ENCODE measurements around the gene STX8. TPM values are rescaled to one million over a fixed set of nuclear protein-coding genes. Genes with fewer than 3 reads are reported as not detected.
A peak's percentile ranks its signal among the peaks of the same experiment; 100 is the strongest.

Gene STX8
- total RNA-seq, 2 donors from 2014 or later = 41.6 to 57.2 TPM

DNA sequence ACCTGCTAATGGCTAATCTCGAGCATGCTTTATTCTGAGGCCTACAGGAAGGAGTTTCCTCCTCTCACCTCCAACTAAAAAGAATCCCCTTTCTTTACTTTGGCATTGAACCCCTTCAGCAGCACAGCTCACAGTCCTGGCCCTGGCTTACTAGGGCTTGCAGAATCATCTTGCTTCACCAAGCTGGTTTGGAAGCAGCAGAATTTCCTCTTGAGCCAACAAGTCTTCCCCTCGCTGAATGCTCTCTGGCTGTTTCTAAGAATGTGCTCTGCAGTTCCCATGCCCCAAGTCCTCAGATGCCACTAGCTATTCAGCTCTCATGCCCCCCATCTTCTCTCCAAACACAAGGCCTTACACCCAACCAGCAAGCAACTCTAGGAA is 283.1 kb downstream of the STX8 start:
- Histone ChIP-seq H3K4me1 (no peaks in the 10 kb centered on the region), H3K27me3 (no peaks in the 10 kb centered on the region), H3K4me3 (no peak overlapping the region), H3K9me3 (no peaks in the 10 kb centered on the region), H3K27ac (no peak overlapping the region), H3K9ac (ENCODE audit: low read depth in 2 of 2, low read length in 2 of 2) (no peak overlapping the region), H3K36me3 (no peaks in the 10 kb centered on the region)
- TF ChIP-seq, protein P1, sequence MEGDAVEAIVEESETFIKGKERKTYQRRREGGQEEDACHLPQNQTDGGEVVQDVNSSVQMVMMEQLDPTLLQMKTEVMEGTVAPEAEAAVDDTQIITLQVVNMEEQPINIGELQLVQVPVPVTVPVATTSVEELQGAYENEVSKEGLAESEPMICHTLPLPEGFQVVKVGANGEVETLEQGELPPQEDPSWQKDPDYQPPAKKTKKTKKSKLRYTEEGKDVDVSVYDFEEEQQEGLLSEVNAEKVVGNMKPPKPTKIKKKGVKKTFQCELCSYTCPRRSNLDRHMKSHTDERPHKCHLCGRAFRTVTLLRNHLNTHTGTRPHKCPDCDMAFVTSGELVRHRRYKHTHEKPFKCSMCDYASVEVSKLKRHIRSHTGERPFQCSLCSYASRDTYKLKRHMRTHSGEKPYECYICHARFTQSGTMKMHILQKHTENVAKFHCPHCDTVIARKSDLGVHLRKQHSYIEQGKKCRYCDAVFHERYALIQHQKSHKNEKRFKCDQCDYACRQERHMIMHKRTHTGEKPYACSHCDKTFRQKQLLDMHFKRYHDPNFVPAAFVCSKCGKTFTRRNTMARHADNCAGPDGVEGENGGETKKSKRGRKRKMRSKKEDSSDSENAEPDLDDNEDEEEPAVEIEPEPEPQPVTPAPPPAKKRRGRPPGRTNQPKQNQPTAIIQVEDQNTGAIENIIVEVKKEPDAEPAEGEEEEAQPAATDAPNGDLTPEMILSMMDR (IDR thresholded peaks at IDR 0.05) = no peak
- intact Hi-C loops (cut with DNase I) = loop anchor here (5.0 to 10.0 kb wide), 2 partner anchors 232 to 300 kb away; no protein-coding TSS in a partner anchor
- DNase-seq = no peak

DNA sequence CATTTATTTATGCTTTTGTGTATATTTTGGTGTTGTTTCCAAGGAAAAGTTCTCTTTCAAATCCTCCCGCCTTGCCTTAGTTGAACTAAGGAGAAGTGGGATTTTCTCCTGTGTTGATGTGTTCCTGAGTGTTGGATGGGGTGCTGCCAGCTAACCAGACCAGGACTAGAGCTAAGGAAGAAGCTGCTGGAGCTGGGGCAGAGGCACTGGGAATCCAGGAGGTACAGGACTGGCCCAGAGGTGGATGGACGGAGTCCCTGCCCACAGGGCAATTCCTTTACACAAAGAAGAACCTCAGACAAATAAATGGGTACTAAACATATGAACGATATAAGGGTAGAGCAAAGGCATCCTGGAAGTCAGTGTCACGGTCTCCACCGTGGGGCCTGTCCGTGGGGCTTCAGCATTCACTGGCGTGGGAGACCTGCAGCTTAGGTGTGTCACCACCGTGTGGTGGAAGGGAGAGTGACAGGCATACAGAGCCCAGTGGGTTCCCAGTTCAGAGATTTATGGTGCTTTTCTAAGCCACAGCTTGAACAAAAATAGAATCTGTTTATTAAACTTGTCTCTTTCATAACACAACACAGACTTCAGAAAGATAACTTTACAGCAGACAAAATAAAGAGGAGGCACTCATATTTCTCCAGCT is 283.6 kb downstream of the STX8 start:
- intact Hi-C loops (cut with DNase I) = loop anchor here (5.0 to 10.0 kb wide), 2 partner anchors 233 to 300 kb away; no protein-coding TSS in a partner anchor
- Histone ChIP-seq H3K36me3 (no peaks in the 10 kb centered on the region), H3K27me3 (no peaks in the 10 kb centered on the region), H3K9me3 (no peaks in the 10 kb centered on the region), H3K27ac (no peak overlapping the region), H3K4me1 (no peaks in the 10 kb centered on the region), H3K9ac (ENCODE audit: low read depth in 2 of 2, low read length in 2 of 2) (no peak overlapping the region), H3K4me3 (no peak overlapping the region)
- DNase-seq = peak; percentile 51
- TF ChIP-seq, protein P1 (IDR thresholded peaks at IDR 0.05) = peak; percentile 65

DNA sequence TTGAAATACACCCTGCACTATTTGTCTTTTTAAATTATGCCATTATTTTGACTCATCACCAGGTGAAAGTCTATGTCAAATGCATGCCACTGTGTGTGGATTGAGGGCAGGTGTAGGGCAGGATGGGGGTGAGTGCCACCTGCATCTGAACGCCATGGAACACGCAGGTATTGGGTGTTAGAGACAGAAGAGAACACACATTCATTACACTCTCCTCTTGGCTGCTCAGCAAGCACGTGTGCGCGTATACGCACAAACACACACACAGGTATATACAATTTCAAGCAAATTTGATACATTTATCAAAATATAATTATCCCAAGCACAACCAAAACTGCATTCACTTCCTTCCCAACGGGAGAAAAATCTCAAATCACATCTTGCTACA is 285.4 kb downstream of the STX8 start:
- intact Hi-C loops (cut with DNase I) = loop anchor here (5.0 to 10.0 kb wide), 2 partner anchors 235 to 298 kb away; no protein-coding TSS in a partner anchor
- DNase-seq = no peak
- Histone ChIP-seq H3K9me3 (no peaks in the 10 kb centered on the region), H3K4me3 (no peak overlapping the region), H3K9ac (ENCODE audit: low read depth in 2 of 2, low read length in 2 of 2) (no peak overlapping the region), H3K27ac (no peak overlapping the region), H3K27me3 (no peaks in the 10 kb centered on the region), H3K36me3 (no peaks in the 10 kb centered on the region), H3K4me1 (no peaks in the 10 kb centered on the region)
- TF ChIP-seq, protein P1 (IDR thresholded peaks at IDR 0.05) = no peak

DNA sequence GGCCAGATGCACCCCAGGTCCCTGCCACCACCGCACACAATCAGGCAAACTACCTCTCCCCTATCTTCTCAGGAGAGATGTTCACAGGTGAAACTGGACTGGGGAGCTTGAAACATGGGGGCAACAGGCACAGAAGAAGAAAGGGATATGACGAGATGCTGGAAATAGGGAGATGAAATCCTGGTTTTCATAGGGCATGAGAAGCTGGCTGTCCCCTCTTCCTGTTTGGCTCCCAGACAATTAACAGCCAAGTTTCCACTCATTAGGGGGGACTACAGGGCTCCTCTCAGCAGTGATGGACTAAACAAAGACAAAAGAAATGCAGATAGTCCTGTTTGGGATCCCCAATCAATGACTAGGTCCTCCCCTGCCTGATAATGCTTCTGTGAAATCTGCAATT is 288.3 kb downstream of the STX8 start:
- intact Hi-C loops (cut with DNase I) = no loop called here
- no peaks in the 10 kb centered on the region for H3K9me3 ChIP-seq
- no peaks in the 10 kb centered on the region for H3K4me1 ChIP-seq
- H3K27me3 ChIP-seq = no peaks in the 10 kb centered on the region
- H3K4me3 ChIP-seq = no peak overlapping the region
- DNase-seq = no peak
- no peak overlapping the region for H3K9ac ChIP-seq (ENCODE audit: low read depth in 2 of 2, low read length in 2 of 2)
- H3K36me3 ChIP-seq = no peaks in the 10 kb centered on the region
- TF ChIP-seq, protein P1 (IDR thresholded peaks at IDR 0.05) = no peak
- no peak overlapping the region for H3K27ac ChIP-seq

DNA sequence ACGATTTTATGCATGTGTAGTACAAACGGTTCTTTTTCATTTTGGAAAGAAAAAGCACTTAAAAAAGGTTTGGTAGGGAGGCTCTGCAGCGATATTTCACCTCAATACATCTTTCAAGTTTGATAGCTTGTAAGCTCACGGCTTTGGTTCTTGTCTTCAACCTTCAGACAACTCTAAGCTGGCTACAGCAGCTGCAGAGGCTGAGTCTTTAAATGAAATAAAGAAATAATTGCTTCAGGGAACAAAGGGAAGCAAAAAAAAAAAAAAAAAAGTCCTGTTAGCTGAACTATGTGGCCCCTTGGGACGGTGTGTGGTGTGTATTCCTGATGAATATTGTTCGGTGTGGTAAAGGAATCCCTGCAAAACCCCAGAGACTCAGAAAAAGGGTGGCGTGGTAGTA is 289.2 kb downstream of the STX8 start:
- Histone ChIP-seq H3K4me1 (no peaks in the 10 kb centered on the region), H3K27me3 (no peaks in the 10 kb centered on the region), H3K9ac (ENCODE audit: low read depth in 2 of 2, low read length in 2 of 2) (no peak overlapping the region), H3K27ac (no peak overlapping the region), H3K9me3 (no peaks in the 10 kb centered on the region), H3K4me3 (no peak overlapping the region), H3K36me3 (no peaks in the 10 kb centered on the region)
- TF ChIP-seq, protein P1 (IDR thresholded peaks at IDR 0.05) = no peak
- no peak for DNase-seq
- intact Hi-C loops (cut with DNase I) = no loop called here
